Measurements from ENCODE around the gene C5orf46. TPM values are rescaled to one million over a fixed set of nuclear protein-coding genes. Genes with fewer than 3 reads are reported as not detected.

Gene C5orf46
- total RNA-seq, 1 donor from 2014 or later = not detected

DNA sequence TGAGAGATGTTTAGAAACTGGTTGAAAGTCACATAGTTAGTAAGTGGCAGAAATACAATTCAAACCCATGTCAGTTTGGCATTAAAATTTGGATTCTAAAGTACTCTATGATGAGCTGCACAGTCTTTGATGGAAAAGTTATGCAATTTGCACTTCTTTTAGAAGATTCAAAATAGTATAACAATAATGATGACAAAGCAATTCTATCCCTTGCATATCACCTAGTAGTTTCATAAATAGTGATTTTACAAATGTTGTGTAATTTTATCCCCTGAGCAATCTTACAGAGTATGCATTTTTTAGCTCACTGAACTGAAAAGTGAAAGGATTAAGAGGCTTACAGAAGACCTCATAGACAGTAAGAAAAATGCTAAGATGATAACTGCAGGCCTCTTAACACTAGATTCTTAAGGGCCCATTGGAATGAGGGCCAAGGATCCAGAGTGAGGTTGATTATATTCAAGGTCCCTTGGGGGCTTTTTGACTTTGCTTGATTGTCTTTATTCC lies 3.7 kb downstream of the C5orf46 start:
- intact Hi-C loops (cut with DNase I) = no loop called here
- TF ChIP-seq, protein P1, sequence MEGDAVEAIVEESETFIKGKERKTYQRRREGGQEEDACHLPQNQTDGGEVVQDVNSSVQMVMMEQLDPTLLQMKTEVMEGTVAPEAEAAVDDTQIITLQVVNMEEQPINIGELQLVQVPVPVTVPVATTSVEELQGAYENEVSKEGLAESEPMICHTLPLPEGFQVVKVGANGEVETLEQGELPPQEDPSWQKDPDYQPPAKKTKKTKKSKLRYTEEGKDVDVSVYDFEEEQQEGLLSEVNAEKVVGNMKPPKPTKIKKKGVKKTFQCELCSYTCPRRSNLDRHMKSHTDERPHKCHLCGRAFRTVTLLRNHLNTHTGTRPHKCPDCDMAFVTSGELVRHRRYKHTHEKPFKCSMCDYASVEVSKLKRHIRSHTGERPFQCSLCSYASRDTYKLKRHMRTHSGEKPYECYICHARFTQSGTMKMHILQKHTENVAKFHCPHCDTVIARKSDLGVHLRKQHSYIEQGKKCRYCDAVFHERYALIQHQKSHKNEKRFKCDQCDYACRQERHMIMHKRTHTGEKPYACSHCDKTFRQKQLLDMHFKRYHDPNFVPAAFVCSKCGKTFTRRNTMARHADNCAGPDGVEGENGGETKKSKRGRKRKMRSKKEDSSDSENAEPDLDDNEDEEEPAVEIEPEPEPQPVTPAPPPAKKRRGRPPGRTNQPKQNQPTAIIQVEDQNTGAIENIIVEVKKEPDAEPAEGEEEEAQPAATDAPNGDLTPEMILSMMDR (IDR thresholded peaks at IDR 0.05) = no peak
- DNase-seq (no peak), ATAC-seq (no peak)
- H3K36me3 ChIP-seq = no peaks in the 10 kb centered on the region
- H3K27ac ChIP-seq = no peak overlapping the region
- no peaks in the 10 kb centered on the region for H3K4me1 ChIP-seq
- H3K4me3 ChIP-seq = no peak overlapping the region
- no peaks in the 10 kb centered on the region for H3K9me3 ChIP-seq
- H3K27me3 ChIP-seq = no peaks in the 10 kb centered on the region

DNA sequence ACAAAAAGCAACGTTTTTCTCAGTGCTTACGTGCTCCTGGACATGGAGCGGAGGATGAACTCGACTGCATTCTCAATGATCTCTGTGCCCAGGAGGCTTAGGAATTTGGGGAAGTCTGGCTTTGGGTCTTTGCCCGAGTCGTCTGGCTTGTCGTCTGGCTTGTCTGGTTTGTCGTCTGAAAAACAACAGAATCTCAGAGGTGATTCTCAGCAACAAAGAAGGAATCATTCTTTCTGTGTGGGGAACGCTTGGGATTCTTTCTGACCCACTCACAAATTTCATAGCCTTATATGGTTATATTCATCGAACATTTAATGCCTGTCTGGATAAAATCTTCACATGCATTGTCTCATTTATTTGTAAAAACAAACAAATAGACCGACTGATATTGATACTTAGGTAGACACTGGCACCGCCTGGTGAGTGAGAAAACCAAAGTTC lies 4.7 kb downstream of the C5orf46 start:
- no peak for ATAC-seq
- H3K4me3 ChIP-seq = no peak overlapping the region
- intact Hi-C loops (cut with DNase I) = no loop called here
- no peak overlapping the region for H3K27ac ChIP-seq
- H3K4me1 ChIP-seq = no peaks in the 10 kb centered on the region
- no peaks in the 10 kb centered on the region for H3K36me3 ChIP-seq
- no peaks in the 10 kb centered on the region for H3K9me3 ChIP-seq
- TF ChIP-seq, protein P1 (IDR thresholded peaks at IDR 0.05) = no peak
- DNase-seq = no peak
- H3K27me3 ChIP-seq = no peaks in the 10 kb centered on the region

DNA sequence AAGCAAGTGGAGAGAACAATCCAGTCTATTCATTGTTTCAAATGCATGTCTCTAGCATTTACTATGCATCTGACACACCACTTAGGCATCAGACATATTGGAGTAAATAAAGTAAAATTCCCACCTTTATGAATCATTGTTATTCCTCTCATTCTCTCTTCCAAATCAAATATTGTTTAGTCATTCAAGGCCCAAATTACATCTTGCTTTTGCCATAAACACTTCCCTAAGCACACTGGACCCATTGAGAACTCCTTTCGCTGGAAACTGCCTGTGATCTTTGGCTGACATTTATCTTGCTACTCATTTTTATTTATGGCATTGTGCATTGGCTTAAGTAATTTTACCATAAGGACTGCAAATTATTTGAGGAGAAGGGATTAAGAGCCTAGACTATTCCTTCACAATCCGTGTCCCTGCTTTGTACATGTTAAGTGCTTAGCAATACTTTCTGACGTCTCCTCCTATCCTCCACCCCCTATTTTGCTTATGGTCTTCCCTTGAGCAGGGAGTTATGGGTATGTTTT lies 7.4 kb downstream of the C5orf46 start:
- no peaks in the 10 kb centered on the region for H3K36me3 ChIP-seq
- H3K9me3 ChIP-seq = no peaks in the 10 kb centered on the region
- ATAC-seq (no peak), DNase-seq (no peak)
- intact Hi-C loops (cut with DNase I) = no loop called here
- H3K27ac ChIP-seq = no peak overlapping the region
- no peak overlapping the region for H3K4me3 ChIP-seq
- H3K4me1 ChIP-seq = no peaks in the 10 kb centered on the region
- H3K27me3 ChIP-seq = no peaks in the 10 kb centered on the region
- TF ChIP-seq, protein P1 (IDR thresholded peaks at IDR 0.05) = no peak

DNA sequence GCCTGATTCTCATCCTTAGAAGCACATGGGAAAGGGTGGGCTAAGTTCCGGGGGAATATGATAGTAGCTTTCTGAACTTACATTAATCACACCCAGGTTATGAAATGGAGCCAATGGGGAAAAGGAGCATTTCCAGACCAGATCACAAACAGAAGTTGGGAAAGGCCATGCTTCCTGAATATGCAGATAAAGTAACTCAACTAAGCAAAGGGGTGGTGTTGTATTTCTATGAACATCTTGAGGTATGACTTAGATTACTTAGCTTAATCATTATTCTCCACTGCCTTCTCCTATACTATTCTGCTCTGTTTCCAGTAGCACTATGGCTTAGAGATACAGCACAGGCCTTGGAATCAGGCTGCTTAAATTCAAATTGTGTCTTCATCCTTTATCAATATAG lies 10.5 kb downstream of the C5orf46 start:
- TF ChIP-seq, protein P1 (IDR thresholded peaks at IDR 0.05) = no peak
- no peak for ATAC-seq
- no peaks in the 10 kb centered on the region for H3K36me3 ChIP-seq
- H3K27ac ChIP-seq = no peak overlapping the region
- DNase-seq = no peak
- H3K4me3 ChIP-seq = no peak overlapping the region
- no peaks in the 10 kb centered on the region for H3K4me1 ChIP-seq
- intact Hi-C loops (cut with DNase I) = no loop called here
- no peaks in the 10 kb centered on the region for H3K9me3 ChIP-seq
- no peaks in the 10 kb centered on the region for H3K27me3 ChIP-seq

DNA sequence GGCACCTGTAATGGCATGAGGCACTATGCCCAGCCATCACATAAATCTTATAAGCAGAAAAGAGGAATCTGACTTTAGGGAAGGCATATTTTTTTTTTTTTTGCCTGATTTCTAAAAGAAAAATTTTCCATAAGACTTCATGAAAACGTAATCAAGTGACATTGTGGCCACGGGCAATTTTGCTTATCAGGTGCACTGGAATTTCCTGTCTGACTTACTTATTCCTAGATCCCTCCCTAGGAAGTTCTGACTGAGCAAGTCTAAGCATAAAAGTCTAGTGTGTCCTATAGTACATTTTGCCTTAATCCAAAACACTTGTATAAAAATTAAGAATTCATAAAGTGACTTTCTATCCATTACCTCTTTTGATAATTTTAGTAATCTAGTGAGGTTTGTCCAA lies 12.5 kb downstream of the C5orf46 start:
- DNase-seq (no peak), ATAC-seq (no peak)
- no peaks in the 10 kb centered on the region for H3K27me3 ChIP-seq
- no peaks in the 10 kb centered on the region for H3K9me3 ChIP-seq
- H3K27ac ChIP-seq = no peak overlapping the region
- H3K4me3 ChIP-seq = no peak overlapping the region
- intact Hi-C loops (cut with DNase I) = no loop called here
- no peaks in the 10 kb centered on the region for H3K36me3 ChIP-seq
- TF ChIP-seq, protein P1 (IDR thresholded peaks at IDR 0.05) = no peak
- H3K4me1 ChIP-seq = no peaks in the 10 kb centered on the region

Data from upper lobe of right lung (tissue), 1 donor.